Measurements from ENCODE around the gene LRRC74B. TPM values are rescaled to one million over a fixed set of nuclear protein-coding genes. Genes with fewer than 3 reads are reported as not detected.

LRRC74B gene
- total RNA-seq, 2 experiments from 2014 or later, result not detected

DNA sequence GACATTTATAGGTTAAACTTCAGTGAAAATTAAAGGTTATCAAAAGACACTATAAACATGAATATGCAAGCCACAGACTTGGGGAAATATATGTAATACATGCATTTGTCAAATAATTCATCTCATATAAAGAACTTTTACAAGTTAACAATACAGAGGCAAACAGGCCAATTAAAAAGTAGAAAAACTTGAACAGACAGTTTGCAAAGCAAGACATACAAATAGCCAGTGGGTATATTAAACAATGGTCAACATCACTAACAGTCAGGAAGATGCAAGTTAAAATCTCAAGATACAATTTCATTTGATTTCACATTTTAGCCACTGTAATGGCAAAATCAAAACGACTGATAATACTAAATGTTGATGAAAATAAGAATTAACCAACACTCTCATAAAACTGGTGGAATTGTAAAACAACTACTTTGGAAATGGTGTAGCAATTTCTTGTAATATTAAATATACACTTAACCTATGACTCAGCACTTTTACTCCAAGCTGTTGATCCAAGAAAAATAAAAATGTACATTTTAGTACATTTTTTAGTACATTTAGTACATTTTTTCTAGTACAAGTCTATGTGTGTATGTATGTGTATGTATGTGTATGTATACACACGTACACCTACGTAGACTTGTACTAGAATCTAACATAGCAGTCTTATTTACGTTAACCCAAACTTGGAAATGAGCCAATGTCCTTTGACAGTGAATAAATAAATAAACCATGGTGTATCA lies 62.8 kb downstream of the LRRC74B start:
- H3K9me3 Mint-ChIP-seq (ENCODE audit: low read depth), result no peaks in the 10 kb centered on the region
- H3K27me3 Mint-ChIP-seq, result peaks cover 35% of the 10 kb centered on the region
- H3K4me3 Mint-ChIP-seq, result no peak overlapping the region
- no peak for ATAC-seq
- no peak for DNase-seq
- CTCF ChIA-PET, result no interaction called here
- H3K4me1 Mint-ChIP-seq, result no peaks in the 10 kb centered on the region
- H3K27ac Mint-ChIP-seq, result no peak overlapping the region
- no peaks in the 10 kb centered on the region for H3K36me3 Mint-ChIP-seq

Small RNA genes within 50 kb of the gene (microRNA-seq; reads per million reads assigned to microRNA genes)
- gene MIR649, result not detected

Other genes starting within 250 kb of the LRRC74B start
- 10 to 100 TPM; 84.5 to 99.6 TPM for gene PI4KA, start 187.1 kb upstream of the LRRC74B start, total RNA-seq
- 10 to 100 TPM; 32.3 to 38.5 TPM for gene SNAP29, start 186.9 kb upstream of the LRRC74B start, total RNA-seq
- gene CRKL, start 128.5 kb upstream of the LRRC74B start, total RNA-seq, result 10 to 100 TPM; 89.5 to 90.8 TPM
- gene AIFM3, start 78.7 kb upstream of the LRRC74B start, total RNA-seq, result under 1 TPM; 0.66 to 0.67 TPM
- 10 to 100 TPM; 69.3 to 78.0 TPM for gene LZTR1, start 63.6 kb upstream of the LRRC74B start, total RNA-seq
- gene THAP7, start 43.8 kb upstream of the LRRC74B start, total RNA-seq, result 10 to 100 TPM; 25.9 to 28.7 TPM
- gene P2RX6, start 30.8 kb upstream of the LRRC74B start, total RNA-seq, result under 1 TPM; 0.32 to 0.42 TPM
- gene SLC7A4, start 13.4 kb upstream of the LRRC74B start, total RNA-seq, result under 1 TPM; 0.16 to 0.53 TPM

All from activated CD8-positive, alpha-beta memory T cell treated with anti-CD3 and anti-CD28 coated beads, Interleukin-2, amount 10 ng/mL, durations not matched to agents 7 days and 5 days (primary cell).